CD4-positive, alpha-beta T cell treated with Interferon alpha-2 for 1 hour (primary cell): ENCODE measurements around the gene SPDYE3.
"Not testable (repeated sequence)": the region's sequence is repeated elsewhere in the genome, so short reads cannot be mapped to it uniquely, and the experiment has no call there.

Experiments
- DNase-seq, 2 donors: peaks; one replicate each; pipeline ENCODE4 v3.0.0-alpha.2; 2020 to 2022

Gene SPDYE3

DNA sequence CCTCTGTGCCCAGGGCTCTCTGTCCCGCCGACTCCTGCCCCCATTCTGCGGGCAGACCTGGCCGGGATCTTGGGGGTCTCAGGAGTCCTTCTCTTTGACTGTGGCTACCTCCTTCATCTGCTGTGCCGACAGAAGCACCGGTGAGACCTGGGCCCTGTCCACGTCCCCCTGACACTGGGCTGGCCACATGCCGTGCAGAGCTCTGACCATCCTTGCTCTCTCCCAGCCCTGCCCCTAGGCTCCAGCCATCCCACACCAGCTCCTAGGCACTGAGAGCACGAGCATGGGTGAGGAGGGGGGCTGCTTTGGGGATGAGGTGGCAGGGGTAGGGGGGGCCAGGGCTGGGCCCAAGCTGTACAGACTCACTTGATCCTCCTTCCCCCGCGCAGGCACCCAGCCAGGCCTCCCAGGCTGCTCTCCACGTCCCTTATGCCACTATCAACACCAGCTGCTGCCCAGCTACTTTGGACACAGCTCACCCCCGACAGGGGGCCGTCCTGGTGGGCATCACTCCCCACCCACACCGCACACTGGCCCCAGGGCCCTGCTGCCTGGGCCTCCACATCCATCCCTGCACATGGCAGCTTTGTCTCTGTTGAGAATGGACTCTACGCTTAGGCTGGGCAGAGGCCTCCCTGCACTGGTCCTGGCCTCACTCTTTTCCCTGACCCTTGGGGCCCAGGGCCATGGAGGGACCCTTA, 45.6 kb downstream of the SPDYE3 start:
- no peak for DNase-seq

- peak; percentile 31 to 56 for DNase-seq
Measured at GRCh38 chr7:100353685-100354330, 46.3 kb downstream of the SPDYE3 start.

- DNase-seq, result no peak
Measured at GRCh38 chr7:100356416-100357068, 49.0 kb downstream of the SPDYE3 start.

DNA sequence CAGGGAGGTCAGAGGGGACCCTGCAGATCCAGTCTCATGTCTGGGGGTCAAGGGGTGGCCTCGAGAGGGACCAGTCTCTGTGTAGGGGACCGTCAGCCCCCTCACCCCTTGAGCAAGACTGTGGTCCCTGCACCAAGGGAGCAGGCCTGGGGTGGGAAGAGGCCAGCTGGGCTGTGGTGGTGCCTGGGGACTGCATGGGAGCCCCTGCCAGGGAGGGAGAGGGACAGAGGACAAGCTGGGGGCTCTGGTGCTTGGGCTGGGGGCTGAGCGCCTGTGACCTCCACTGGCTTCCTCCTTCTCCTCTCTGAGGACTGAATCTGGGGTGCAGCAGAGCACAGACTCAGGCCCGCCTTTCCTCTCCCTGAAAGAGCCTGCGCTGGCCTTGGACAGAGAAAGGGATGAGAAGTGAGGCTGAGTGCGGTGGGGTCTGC, 49.6 kb downstream of the SPDYE3 start:
- DNase-seq, result no peak

DNA sequence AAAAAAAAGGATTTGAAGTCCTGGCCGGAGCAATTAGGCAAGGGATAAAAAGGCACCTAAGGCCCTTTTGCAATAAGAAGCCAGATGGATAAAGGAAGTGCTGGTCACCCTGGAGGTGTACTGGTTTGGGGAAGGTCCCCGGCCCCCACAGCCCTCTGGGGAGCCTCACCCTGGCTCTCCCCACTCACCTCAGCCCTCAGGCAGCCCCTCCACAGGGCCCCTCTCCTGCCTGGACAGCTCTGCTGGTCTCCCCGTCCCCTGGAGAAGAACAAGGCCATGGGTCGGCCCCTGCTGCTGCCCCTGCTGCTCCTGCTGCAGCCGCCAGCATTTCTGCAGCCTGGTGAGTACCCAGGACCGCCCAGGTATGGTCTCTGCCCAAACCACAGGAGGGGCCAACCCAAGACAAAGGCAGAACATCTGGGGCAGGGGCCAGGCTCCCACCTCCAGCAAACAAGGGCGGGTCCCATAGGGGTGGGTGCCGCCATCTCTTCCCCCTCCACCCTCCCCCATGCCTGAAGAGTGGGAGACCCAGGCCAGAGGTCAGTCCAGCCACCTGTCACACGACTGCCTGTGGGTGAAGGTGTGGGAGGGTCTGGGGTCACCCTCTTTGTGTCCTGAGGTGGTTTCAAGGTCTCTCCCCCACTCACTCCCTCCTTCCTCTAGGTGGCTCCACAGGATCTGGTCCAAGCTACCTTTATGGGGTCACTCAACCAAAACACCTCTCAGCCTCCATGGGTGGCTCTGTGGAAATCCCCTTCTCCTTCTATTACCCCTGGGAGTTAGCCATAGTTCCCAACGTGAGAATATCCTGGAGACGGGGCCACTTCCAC, 50.7 kb downstream of the SPDYE3 start, which contains the start of gene PILRB:
PILRB (plus strand) TSS at position 91 of the 830 bp plus-strand sequence; CDS start at position 277, 186 bp downstream.
- no peak for DNase-seq

- no peak for DNase-seq
Measured at GRCh38 chr7:100358857-100359212, 51.3 kb downstream of the SPDYE3 start.

DNA sequence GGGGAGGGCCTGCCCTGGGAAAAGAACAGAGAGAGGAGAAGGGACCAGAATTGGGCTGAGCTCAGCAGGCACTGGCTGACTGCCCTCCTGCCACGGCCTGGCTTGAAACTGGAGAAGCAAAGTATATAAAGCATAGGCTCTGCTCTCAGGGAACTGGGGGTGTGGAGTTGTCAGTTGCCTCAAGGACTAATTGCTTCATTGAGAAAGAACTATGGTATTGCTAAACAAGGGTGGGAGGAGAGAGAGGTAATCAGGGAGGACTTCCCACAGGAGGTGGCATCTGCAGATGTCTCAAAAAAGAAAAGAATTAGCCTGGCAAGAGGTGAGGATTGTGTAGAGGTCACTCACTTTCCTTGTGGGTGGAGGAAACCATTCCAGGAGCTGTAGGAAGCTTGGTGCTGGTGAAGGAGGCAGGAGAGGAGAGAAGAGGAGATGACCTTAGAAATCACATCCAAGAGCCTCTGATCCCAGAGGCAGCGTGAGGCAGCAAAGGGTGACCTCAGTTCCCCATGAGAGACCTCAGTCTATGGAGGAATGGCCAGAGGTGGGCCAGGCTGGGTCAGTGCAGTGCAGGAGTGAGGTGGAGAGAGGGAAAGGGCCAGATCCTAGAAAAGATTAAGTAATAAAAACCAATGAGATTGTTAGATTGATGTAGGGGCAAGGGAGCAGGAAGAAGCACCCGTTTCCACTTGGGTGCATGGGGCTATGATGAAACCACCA, 52.8 kb downstream of the SPDYE3 start:
- DNase-seq, result no peak

- no peak for DNase-seq
Measured at GRCh38 chr7:100363098-100363497, 55.6 kb downstream of the SPDYE3 start.

DNA sequence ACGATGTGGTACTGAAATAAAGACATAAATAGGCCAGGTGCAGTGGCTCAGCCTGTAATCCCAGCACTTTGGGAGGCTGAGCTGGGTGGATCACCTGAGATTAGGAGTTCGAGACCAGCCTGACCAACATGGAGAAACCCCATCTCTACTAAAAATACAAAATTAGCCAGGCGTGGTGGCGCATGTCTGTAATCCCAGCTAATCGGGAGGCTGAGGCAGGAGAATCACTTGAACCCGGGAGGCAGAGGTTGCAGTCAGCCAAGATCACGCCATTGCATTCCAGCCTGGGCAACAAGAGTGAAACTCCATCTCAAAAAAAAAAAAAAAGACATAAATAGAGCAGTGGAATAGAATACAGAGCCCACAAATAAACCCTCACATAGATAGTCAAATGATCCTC, 56.3 kb downstream of the SPDYE3 start:
- not testable (repeated sequence) for DNase-seq

DNA sequence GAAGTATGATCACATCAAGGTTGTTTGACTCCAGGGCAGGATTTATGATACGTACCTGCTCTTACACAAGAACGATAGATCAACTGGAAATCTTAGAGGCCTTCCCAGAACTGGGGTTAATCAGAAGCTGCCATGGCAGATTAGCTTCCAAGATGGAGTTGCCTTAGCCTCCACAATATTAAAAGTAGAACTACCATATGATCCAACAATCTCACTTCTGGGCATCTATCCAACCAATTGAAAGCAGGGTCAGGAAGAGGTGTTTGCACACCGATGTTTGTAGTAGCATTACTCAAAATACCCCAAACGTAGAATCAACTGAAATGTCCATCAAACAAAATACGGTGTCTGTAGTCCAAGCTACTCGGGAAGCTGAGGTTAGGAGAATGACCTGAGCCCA, 57.0 kb downstream of the SPDYE3 start:
- DNase-seq, result no peak

GRCh38 chr7:100365998-100366367, 58.5 kb downstream of the SPDYE3 start:
- not testable (repeated sequence) for DNase-seq

DNA sequence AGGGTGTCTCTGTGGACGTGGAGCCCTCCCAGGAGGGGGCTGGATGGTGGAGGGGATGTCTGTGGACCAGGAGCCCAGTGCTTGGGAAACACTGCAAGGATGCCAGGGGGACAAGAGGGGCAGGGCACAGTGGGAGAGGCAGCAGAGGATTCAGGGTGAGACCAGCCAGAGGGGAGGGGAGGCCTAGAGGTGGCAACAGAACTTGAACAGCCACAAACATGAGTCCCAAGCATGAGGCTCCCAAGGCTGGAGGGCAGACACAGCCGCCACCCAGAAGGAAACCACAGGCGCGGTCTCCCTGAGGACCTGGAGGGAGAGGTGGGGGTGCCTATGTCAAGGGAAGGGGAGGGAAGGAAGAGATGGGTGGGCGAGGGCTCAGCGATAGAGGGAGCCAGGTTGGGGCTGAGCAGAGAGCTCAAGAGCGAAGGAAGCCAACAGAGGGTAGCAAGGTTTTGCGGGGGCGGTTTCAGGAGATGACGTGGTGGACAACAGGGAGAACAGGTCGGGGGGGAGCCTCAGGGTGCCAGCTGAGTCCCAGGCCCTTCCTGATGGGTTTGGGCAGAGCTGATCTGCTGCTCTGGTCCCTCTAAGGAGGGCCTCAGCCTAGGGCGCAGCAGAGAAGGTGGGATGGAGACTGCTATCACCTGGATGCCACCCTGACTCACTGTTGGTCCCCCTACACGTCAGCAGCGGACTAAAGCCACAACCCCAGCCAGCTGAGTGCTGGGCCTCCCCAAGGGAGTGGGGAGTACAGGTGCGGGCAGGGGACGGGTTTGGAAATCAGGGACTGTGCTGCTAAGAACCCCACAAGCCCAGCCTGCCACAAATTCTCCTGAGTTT, 59.1 kb downstream of the SPDYE3 start:
- no peak for DNase-seq

DNA sequence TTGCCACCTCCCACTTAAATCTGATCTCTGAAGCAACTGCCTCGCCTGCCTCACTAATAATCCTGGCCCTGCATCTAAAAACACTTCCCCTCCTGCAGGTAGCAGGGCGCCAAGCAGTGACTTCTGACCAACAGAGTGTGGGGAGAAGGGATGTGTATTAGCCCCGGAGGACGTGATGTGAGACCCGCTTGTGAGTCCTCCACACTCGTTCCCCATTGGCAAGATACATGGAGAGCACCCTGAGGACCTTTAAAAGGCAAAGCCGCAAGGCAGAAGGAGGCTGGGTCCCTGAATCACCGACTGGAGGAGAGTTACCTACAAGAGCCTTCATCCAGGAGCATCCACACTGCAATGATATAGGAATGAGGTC, 59.7 kb downstream of the SPDYE3 start:
- DNase-seq, result no peak

DNA sequence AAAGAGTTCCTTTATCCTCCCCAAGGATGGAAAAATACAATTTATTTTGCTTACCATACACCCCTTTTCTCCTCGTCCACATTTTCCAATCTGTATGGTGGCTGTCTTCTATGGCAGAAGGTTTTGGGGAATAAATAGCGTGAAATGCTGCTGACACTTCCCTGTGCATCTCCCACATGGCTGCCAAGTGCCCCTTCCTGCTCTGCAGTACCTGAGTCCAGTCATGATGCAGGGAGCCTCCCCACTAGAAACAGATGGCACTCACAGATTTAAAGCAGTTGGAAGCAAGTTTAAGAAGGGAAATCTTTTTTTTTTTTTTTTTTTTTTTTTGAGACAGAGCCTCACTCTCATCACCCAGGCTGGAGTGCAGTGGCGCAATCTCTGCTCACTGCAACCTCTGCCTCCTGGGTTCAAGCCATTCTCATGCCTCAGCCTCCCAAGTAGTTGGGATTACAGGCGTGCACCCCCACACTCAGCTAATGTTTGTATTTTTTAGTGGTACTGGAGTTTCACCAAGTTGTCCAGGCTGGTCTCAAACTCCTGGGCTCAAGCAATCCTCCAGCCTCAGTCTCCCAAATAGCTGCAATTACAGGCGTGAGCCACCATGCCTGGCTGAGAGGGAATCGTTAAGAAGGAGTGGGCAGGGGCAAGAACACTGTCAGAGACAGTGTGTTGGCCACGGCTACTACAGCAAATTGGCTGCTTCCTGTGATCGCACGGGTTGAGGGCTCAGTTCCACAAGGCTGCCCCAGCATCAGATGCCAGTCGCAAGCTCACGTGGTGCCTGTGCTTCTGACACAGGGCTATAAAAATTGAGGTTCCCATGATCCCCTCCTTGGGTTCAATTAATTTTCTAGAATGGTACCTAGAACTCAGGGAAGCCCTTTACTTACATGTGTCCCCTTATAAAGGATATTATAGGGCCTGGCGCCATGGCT, 60.4 kb downstream of the SPDYE3 start:
- peak in 1 of 2 donors; percentile 52 for DNase-seq

- peak; percentile 45 to 87 for DNase-seq
Measured at GRCh38 chr7:100369105-100369504, 61.6 kb downstream of the SPDYE3 start.

GRCh38 chr7:100370303-100370702, 62.8 kb downstream of the SPDYE3 start:
- DNase-seq, result no peak

DNA sequence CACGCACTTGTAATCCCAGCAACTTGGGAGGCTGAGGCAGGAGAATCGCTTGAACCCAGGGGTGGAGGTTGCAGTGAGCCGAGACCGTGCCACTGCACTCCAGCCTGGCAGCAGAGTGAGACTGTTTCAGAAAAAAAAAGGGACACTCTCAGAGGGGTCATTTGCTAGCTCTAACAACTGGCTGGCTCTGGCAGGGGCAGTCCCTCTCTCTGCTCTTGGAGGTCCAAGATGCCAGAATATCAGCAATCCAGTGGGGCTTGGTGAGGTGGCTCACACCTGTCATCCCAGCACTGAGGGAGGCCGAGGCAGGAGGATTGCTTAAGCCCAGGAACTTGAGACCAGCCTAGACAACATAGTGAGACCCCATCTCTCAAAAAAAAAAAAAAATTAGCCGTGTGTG, 63.2 kb downstream of the SPDYE3 start:
- no peak for DNase-seq

DNA sequence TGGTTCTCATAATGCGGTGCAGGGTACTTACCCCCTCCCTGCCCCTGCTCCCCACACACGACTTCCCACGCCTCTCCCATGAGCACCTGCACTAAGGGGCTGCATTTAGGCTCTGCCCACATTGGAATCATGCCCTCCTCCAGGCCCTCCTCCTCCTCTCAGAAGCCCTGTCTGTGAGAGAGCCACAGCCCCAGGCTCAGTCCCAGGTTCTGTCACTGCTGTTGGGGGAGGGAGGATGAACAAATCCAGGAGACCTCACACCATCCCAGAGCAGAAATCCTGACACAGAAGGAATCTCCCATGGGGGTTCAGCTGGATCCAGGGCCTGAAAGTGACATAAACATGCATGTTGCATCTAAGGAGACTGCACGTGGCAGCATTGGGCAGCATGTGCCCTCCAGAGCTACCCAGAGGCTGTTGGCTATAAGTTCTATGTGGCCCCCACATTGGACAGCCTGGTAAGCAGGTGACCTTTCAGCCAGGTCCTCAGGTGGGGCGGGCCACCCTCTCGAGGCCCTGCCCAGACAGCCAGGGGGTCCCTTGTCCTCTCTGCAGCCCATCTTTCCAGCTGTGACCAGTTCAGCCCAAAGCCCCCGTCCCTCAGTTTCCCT, 64.2 kb downstream of the SPDYE3 start:
- no peak for DNase-seq
